ENCODE measurements around the gene BAAT.
"Not testable (repeated sequence)": the region's sequence is repeated elsewhere in the genome, so short reads cannot be mapped to it uniquely, and the experiment has no call there.

BAAT gene

GRCh38 chr9:101332362-101332761 is 52.4 kb downstream of the BAAT start:
- H3K9me3 ChIP-seq (ENCODE audit: control insufficient read depth, insufficient read depth, low read length) = no peaks in the 10 kb centered on the region
- H3K4me1 ChIP-seq (ENCODE audit: control insufficient read depth, insufficient read depth, low read length) = no peaks in the 10 kb centered on the region
- no peaks in the 10 kb centered on the region for H3K27me3 ChIP-seq (ENCODE audit: control insufficient read depth, insufficient read depth, low read length)
- no peak overlapping the region for H3K9ac ChIP-seq (ENCODE audit: low read depth, low read length)
- H3K4me3 ChIP-seq (ENCODE audit: low read depth, low read length) = no peak overlapping the region
- H3K36me3 ChIP-seq (ENCODE audit: control insufficient read depth, insufficient read depth, low read length) = no peaks in the 10 kb centered on the region

- H3K36me3 ChIP-seq (ENCODE audit: control insufficient read depth, insufficient read depth, low read length); H3K9ac ChIP-seq (ENCODE audit: low read depth, low read length); H3K27me3 ChIP-seq (ENCODE audit: control insufficient read depth, insufficient read depth, low read length); H3K4me3 ChIP-seq (ENCODE audit: low read depth, low read length); H3K9me3 ChIP-seq (ENCODE audit: control insufficient read depth, insufficient read depth, low read length); H3K4me1 ChIP-seq (ENCODE audit: control insufficient read depth, insufficient read depth, low read length): not testable (repeated sequence)
Measured at GRCh38 chr9:101327422-101327909, 57.3 kb downstream of the BAAT start.

- Histone ChIP-seq H3K4me3 (ENCODE audit: low read depth, low read length) (no peak overlapping the region), H3K4me1 (ENCODE audit: control insufficient read depth, insufficient read depth, low read length) (peaks cover 6% of the 10 kb centered on the region), H3K27me3 (ENCODE audit: control insufficient read depth, insufficient read depth, low read length) (no peaks in the 10 kb centered on the region), H3K9ac (ENCODE audit: low read depth, low read length) (no peak overlapping the region), H3K36me3 (ENCODE audit: control insufficient read depth, insufficient read depth, low read length) (no peaks in the 10 kb centered on the region), H3K9me3 (ENCODE audit: control insufficient read depth, insufficient read depth, low read length) (no peaks in the 10 kb centered on the region)
Measured at GRCh38 chr9:101326501-101326900, 58.3 kb downstream of the BAAT start.

- Histone ChIP-seq H3K9me3 (ENCODE audit: control insufficient read depth, insufficient read depth, low read length) (no peaks in the 10 kb centered on the region), H3K36me3 (ENCODE audit: control insufficient read depth, insufficient read depth, low read length) (no peaks in the 10 kb centered on the region), H3K4me1 (ENCODE audit: control insufficient read depth, insufficient read depth, low read length) (peaks cover 6% of the 10 kb centered on the region), H3K4me3 (ENCODE audit: low read depth, low read length) (no peak overlapping the region), H3K9ac (ENCODE audit: low read depth, low read length) (no peak overlapping the region), H3K27me3 (ENCODE audit: control insufficient read depth, insufficient read depth, low read length) (no peaks in the 10 kb centered on the region)
Measured at GRCh38 chr9:101326035-101326434, 58.8 kb downstream of the BAAT start.

GRCh38 chr9:101325053-101325452 is 59.8 kb downstream of the BAAT start:
- Histone ChIP-seq H3K4me3 (ENCODE audit: low read depth, low read length) (no peak overlapping the region), H3K36me3 (ENCODE audit: control insufficient read depth, insufficient read depth, low read length) (no peaks in the 10 kb centered on the region), H3K9ac (ENCODE audit: low read depth, low read length) (no peak overlapping the region), H3K4me1 (ENCODE audit: control insufficient read depth, insufficient read depth, low read length) (peaks cover 6% of the 10 kb centered on the region), H3K27me3 (ENCODE audit: control insufficient read depth, insufficient read depth, low read length) (no peaks in the 10 kb centered on the region), H3K9me3 (ENCODE audit: control insufficient read depth, insufficient read depth, low read length) (no peaks in the 10 kb centered on the region)

- no peaks in the 10 kb centered on the region for H3K9me3 ChIP-seq (ENCODE audit: control insufficient read depth, insufficient read depth, low read length)
- no peaks in the 10 kb centered on the region for H3K27me3 ChIP-seq (ENCODE audit: control insufficient read depth, insufficient read depth, low read length)
- H3K36me3 ChIP-seq (ENCODE audit: control insufficient read depth, insufficient read depth, low read length) = no peaks in the 10 kb centered on the region
- H3K4me1 ChIP-seq (ENCODE audit: control insufficient read depth, insufficient read depth, low read length) = peaks cover 6% of the 10 kb centered on the region
- no peak overlapping the region for H3K9ac ChIP-seq (ENCODE audit: low read depth, low read length)
- no peak overlapping the region for H3K4me3 ChIP-seq (ENCODE audit: low read depth, low read length)
Measured at GRCh38 chr9:101324245-101324804, 60.5 kb downstream of the BAAT start.

GRCh38 chr9:101323129-101323528 is 61.7 kb downstream of the BAAT start:
- Histone ChIP-seq H3K4me1 (ENCODE audit: control insufficient read depth, insufficient read depth, low read length) (peaks cover 6% of the 10 kb centered on the region), H3K36me3 (ENCODE audit: control insufficient read depth, insufficient read depth, low read length) (no peaks in the 10 kb centered on the region), H3K27me3 (ENCODE audit: control insufficient read depth, insufficient read depth, low read length) (no peaks in the 10 kb centered on the region), H3K9me3 (ENCODE audit: control insufficient read depth, insufficient read depth, low read length) (no peaks in the 10 kb centered on the region), H3K9ac (ENCODE audit: low read depth, low read length) (no peak overlapping the region), H3K4me3 (ENCODE audit: low read depth, low read length) (no peak overlapping the region)

- H3K27me3 ChIP-seq (ENCODE audit: control insufficient read depth, insufficient read depth, low read length) = no peaks in the 10 kb centered on the region
Measured at GRCh38 chr9:101317735-101318134, 67.1 kb downstream of the BAAT start.

GRCh38 chr9:101315112-101315450 is 69.7 kb downstream of the BAAT start:
- no peak overlapping the region for H3K9ac ChIP-seq (ENCODE audit: low read depth, low read length)
- H3K27me3 ChIP-seq (ENCODE audit: control insufficient read depth, insufficient read depth, low read length) = no peaks in the 10 kb centered on the region
- H3K36me3 ChIP-seq (ENCODE audit: control insufficient read depth, insufficient read depth, low read length) = no peaks in the 10 kb centered on the region
- H3K9me3 ChIP-seq (ENCODE audit: control insufficient read depth, insufficient read depth, low read length) = no peaks in the 10 kb centered on the region
- H3K4me1 ChIP-seq (ENCODE audit: control insufficient read depth, insufficient read depth, low read length) = no peaks in the 10 kb centered on the region
- H3K4me3 ChIP-seq (ENCODE audit: low read depth, low read length) = no peak overlapping the region

More at GRCh38 chr9:101317735-101318134, 67.1 kb downstream of the BAAT start:
- Histone ChIP-seq H3K36me3 (ENCODE audit: control insufficient read depth, insufficient read depth, low read length) (no peaks in the 10 kb centered on the region), H3K4me3 (ENCODE audit: low read depth, low read length) (no peak overlapping the region), H3K9ac (ENCODE audit: low read depth, low read length) (no peak overlapping the region), H3K9me3 (ENCODE audit: control insufficient read depth, insufficient read depth, low read length) (no peaks in the 10 kb centered on the region), H3K4me1 (ENCODE audit: control insufficient read depth, insufficient read depth, low read length) (no peaks in the 10 kb centered on the region)

GRCh38 chr9:101312661-101313060 is 72.1 kb downstream of the BAAT start:
- H3K36me3 ChIP-seq (ENCODE audit: control insufficient read depth, insufficient read depth, low read length) = no peaks in the 10 kb centered on the region
- H3K4me1 ChIP-seq (ENCODE audit: control insufficient read depth, insufficient read depth, low read length) = no peaks in the 10 kb centered on the region

GRCh38 chr9:101311758-101312420 is 72.9 kb downstream of the BAAT start:
- Histone ChIP-seq H3K4me1 (ENCODE audit: control insufficient read depth, insufficient read depth, low read length) (no peaks in the 10 kb centered on the region), H3K4me3 (ENCODE audit: low read depth, low read length) (no peak overlapping the region), H3K36me3 (ENCODE audit: control insufficient read depth, insufficient read depth, low read length) (no peaks in the 10 kb centered on the region), H3K27me3 (ENCODE audit: control insufficient read depth, insufficient read depth, low read length) (no peaks in the 10 kb centered on the region), H3K9me3 (ENCODE audit: control insufficient read depth, insufficient read depth, low read length) (no peaks in the 10 kb centered on the region), H3K9ac (ENCODE audit: low read depth, low read length) (no peak overlapping the region)

More at GRCh38 chr9:101312661-101313060, 72.1 kb downstream of the BAAT start:
- Histone ChIP-seq H3K4me3 (ENCODE audit: low read depth, low read length) (no peak overlapping the region), H3K9ac (ENCODE audit: low read depth, low read length) (no peak overlapping the region), H3K9me3 (ENCODE audit: control insufficient read depth, insufficient read depth, low read length) (no peaks in the 10 kb centered on the region), H3K27me3 (ENCODE audit: control insufficient read depth, insufficient read depth, low read length) (no peaks in the 10 kb centered on the region)

GRCh38 chr9:101311191-101311590 is 73.6 kb downstream of the BAAT start:
- Histone ChIP-seq H3K4me1 (ENCODE audit: control insufficient read depth, insufficient read depth, low read length) (no peaks in the 10 kb centered on the region), H3K4me3 (ENCODE audit: low read depth, low read length) (no peak overlapping the region), H3K9me3 (ENCODE audit: control insufficient read depth, insufficient read depth, low read length) (no peaks in the 10 kb centered on the region), H3K27me3 (ENCODE audit: control insufficient read depth, insufficient read depth, low read length) (no peaks in the 10 kb centered on the region), H3K36me3 (ENCODE audit: control insufficient read depth, insufficient read depth, low read length) (no peaks in the 10 kb centered on the region), H3K9ac (ENCODE audit: low read depth, low read length) (no peak overlapping the region)

Measured in iPS-15b (cell line).